Coronary artery (tissue), 2 donors: ENCODE measurements around the gene RMC1.

Experiments
- DNase-seq: peaks from one replicate; pipeline ENCODE4 v3.0.0-alpha.2; 2017; ENCODE audit warnings: low spot score
- H3K27ac ChIP-seq, 2 donors: fragments of 200-600 bp; sonication (generic); one replicate each; pipeline ENCODE4 v1.5.1; 2016 to 2019
- H3K4me3 ChIP-seq: fragments of 200-600 bp; sonication (generic); 2 replicates; pipeline ENCODE4 v1.5.1; 2016; ENCODE audit warnings: mild to moderate bottlenecking, moderate library complexity
- CTCF ChIP-seq: fragments of 200-600 bp; sonication (generic); IDR thresholded peaks from one replicate; pipeline ENCODE4 v1.5.1; 2019; ENCODE audit warnings: antibody characterized with exemption

Gene RMC1

GRCh38 chr18:23460285-23461273 is 42.7 kb upstream of the RMC1 start:
- H3K27ac ChIP-seq = no peak overlapping the region
- H3K4me3 ChIP-seq = no peak overlapping the region
- no peak for TF ChIP-seq CTCF
- no peak for DNase-seq

- no peak overlapping the region for H3K27ac ChIP-seq
- H3K4me3 ChIP-seq = no peak overlapping the region
- no peak for DNase-seq
- TF ChIP-seq CTCF = no peak
These were observed 40.4 kb upstream of the RMC1 start for GRCh38 chr18:23462876-23463275.

GRCh38 chr18:23468753-23469459 is 34.4 kb upstream of the RMC1 start:
- DNase-seq = no peak
- TF ChIP-seq CTCF = no peak
- H3K4me3 ChIP-seq = no peak overlapping the region
- no peak overlapping the region for H3K27ac ChIP-seq

- no peak for DNase-seq
- no peak for TF ChIP-seq CTCF
- H3K27ac ChIP-seq = no peak overlapping the region
- no peak overlapping the region for H3K4me3 ChIP-seq
These were observed 32.5 kb upstream of the RMC1 start for GRCh38 chr18:23470620-23471387.

GRCh38 chr18:23471486-23471885 is 31.8 kb upstream of the RMC1 start:
- H3K4me3 ChIP-seq = no peak overlapping the region
- DNase-seq = no peak
- no peak overlapping the region for H3K27ac ChIP-seq
- TF ChIP-seq CTCF = no peak

- no peak overlapping the region for H3K27ac ChIP-seq
- no peak overlapping the region for H3K4me3 ChIP-seq
- no peak for DNase-seq
- TF ChIP-seq CTCF = no peak
These were observed 23.3 kb upstream of the RMC1 start for GRCh38 chr18:23479829-23480505.
